H9 (cell line): ENCODE results near the gene TAS2R1. TPM values are rescaled to one million over a fixed set of nuclear protein-coding genes. Genes with fewer than 3 reads are reported as not detected.

Experiments used
- DNase-seq: peaks from one replicate; pipeline ENCODE4 v3.0.0-alpha.2; 2017
- H2AFZ ChIP-seq: one replicate; pipeline ENCODE4 v1.6.1; 2013; ENCODE audit warnings: mild to moderate bottlenecking, low read length, control low read depth, moderate library complexity
- H2AK5ac ChIP-seq: 2 replicates; pipeline ENCODE4 v1.6.1; 2013; ENCODE audit warnings: low read length, control low read depth, mixed read lengths; ENCODE audit not compliant: insufficient read length
- H2BK120ac ChIP-seq: one replicate; pipeline ENCODE4 v1.6.1; 2013; ENCODE audit warnings: low read depth, mild to moderate bottlenecking, low read length, control low read depth, inconsistent platforms; ENCODE audit not compliant: poor library complexity, severe bottlenecking
- H2BK12ac ChIP-seq: 2 replicates; pipeline ENCODE4 v1.6.1; 2013; ENCODE audit warnings: low read length, control low read depth, mixed read lengths, low read depth; ENCODE audit not compliant: insufficient read length
- H2BK15ac ChIP-seq: 2 replicates; pipeline ENCODE4 v1.6.1; 2013; ENCODE audit warnings: low read depth, low read length, control low read depth
- H2BK20ac ChIP-seq: one replicate; pipeline ENCODE4 v1.6.1; 2013; ENCODE audit warnings: low read depth, mild to moderate bottlenecking, low read length, control low read depth, inconsistent platforms; ENCODE audit not compliant: poor library complexity, severe bottlenecking
- H2BK5ac ChIP-seq: 2 replicates; pipeline ENCODE4 v1.6.1; 2013; ENCODE audit warnings: low read length, control low read depth, mixed read lengths; ENCODE audit not compliant: insufficient read length
- H3K14ac ChIP-seq: 2 replicates; pipeline ENCODE4 v1.6.1; 2013; ENCODE audit warnings: low read length, control low read depth; ENCODE audit not compliant: insufficient read depth
- H3K18ac ChIP-seq: 2 replicates; pipeline ENCODE4 v1.6.1; 2013; ENCODE audit warnings: low read depth, mild to moderate bottlenecking, mixed read lengths, low read length, control low read depth; ENCODE audit not compliant: insufficient read length
- H3K23ac ChIP-seq: 2 replicates; pipeline ENCODE4 v1.6.1; 2013; ENCODE audit warnings: low read length, control low read depth, mixed read lengths, low read depth; ENCODE audit not compliant: insufficient read length
- H3K23me2 ChIP-seq: 2 replicates; pipeline ENCODE4 v1.6.1; 2013; ENCODE audit warnings: low read depth, mild to moderate bottlenecking, mixed read lengths, low read length, control low read depth; ENCODE audit not compliant: insufficient read length, poor library complexity, severe bottlenecking
- H3K27ac ChIP-seq: 2 replicates; pipeline ENCODE4 v1.5.1; 2013; ENCODE audit warnings: low read length, control low read depth, mixed read lengths, low read depth; ENCODE audit not compliant: insufficient read length
- H3K27me3 ChIP-seq: 2 replicates; pipeline ENCODE4 v1.6.1; 2013; ENCODE audit warnings: low read length, control low read depth, inconsistent platforms; ENCODE audit not compliant: insufficient read depth
- H3K4ac ChIP-seq: 2 replicates; pipeline ENCODE4 v1.6.1; 2013; ENCODE audit warnings: low read depth, mild to moderate bottlenecking, control low read depth, inconsistent platforms, low read length, moderate library complexity
- H3K4me1 ChIP-seq: 2 replicates; pipeline ENCODE4 v1.6.1; 2013; ENCODE audit warnings: low read length, control low read depth, inconsistent platforms; ENCODE audit not compliant: insufficient read depth
- H3K4me2 ChIP-seq: 2 replicates; pipeline ENCODE4 v1.6.1; 2013; ENCODE audit warnings: low read length, control low read depth, mixed read lengths; ENCODE audit not compliant: insufficient read length, insufficient read depth
- H3K56ac ChIP-seq: 2 replicates; pipeline ENCODE4 v1.6.1; 2013; ENCODE audit warnings: low read depth, mild to moderate bottlenecking, mixed read lengths, low read length, control low read depth; ENCODE audit not compliant: insufficient read length
- H3K79me1 ChIP-seq: 2 replicates; pipeline ENCODE4 v1.6.1; 2013; ENCODE audit warnings: low read depth, mild to moderate bottlenecking, moderate library complexity, low read length, control low read depth, inconsistent platforms; ENCODE audit not compliant: insufficient read depth, poor library complexity, severe bottlenecking
- H3K79me2 ChIP-seq: 2 replicates; pipeline ENCODE4 v1.6.1; 2013; ENCODE audit warnings: low read length, control low read depth, inconsistent platforms; ENCODE audit not compliant: insufficient read depth
- H3K9ac ChIP-seq: 2 replicates; pipeline ENCODE4 v1.6.1; 2013; ENCODE audit warnings: low read length, control low read depth, mixed read lengths; ENCODE audit not compliant: insufficient read length; ENCODE audit errors: extremely low read depth
- H3K9me3 ChIP-seq: one replicate; pipeline ENCODE4 v1.6.1; 2013; ENCODE audit warnings: low read depth, low read length, inconsistent platforms; ENCODE audit not compliant: control insufficient read depth
- H3T11ph ChIP-seq: one replicate; pipeline ENCODE4 v1.6.1; 2013; ENCODE audit warnings: mild to moderate bottlenecking, low read length, control low read depth, inconsistent platforms
- H4K20me1 ChIP-seq: one replicate; pipeline ENCODE4 v1.6.1; 2013; ENCODE audit not compliant: control insufficient read depth, insufficient read length, insufficient read depth
- H4K5ac ChIP-seq: 2 replicates; pipeline ENCODE4 v1.6.1; 2013; ENCODE audit warnings: low read depth, mild to moderate bottlenecking, mixed read lengths, low read length, control low read depth; ENCODE audit not compliant: insufficient read length
- H4K8ac ChIP-seq: replicated peaks from 2 replicates; pipeline ENCODE4 v1.6.1; 2013; ENCODE audit warnings: low read length, control low read depth, mixed read lengths, low read depth; ENCODE audit not compliant: insufficient read length
- H4K91ac ChIP-seq: 2 replicates; pipeline ENCODE4 v1.6.1; 2013; ENCODE audit warnings: low read depth, mild to moderate bottlenecking, moderate library complexity, mixed read lengths, low read length, control low read depth; ENCODE audit not compliant: insufficient read length
- H3K27ac Mint-ChIP-seq, 3 experiments: 2 replicates in 2 of 3; 3 replicates in 1 of 3; pipeline ENCODE4 v1.8.0; 2020 to 2021; ENCODE audit warnings: mixed read lengths in 3 of 3, mild to moderate bottlenecking in 1 of 3, moderate library complexity in 1 of 3
- H3K27me3 Mint-ChIP-seq: 2 replicates; pipeline ENCODE4 v1.8.0; 2021; ENCODE audit warnings: low read depth, mild to moderate bottlenecking, moderate library complexity, mixed read lengths
- H3K36me3 Mint-ChIP-seq, 3 experiments: 2 replicates in 2 of 3; 3 replicates in 1 of 3; pipeline ENCODE4 v1.8.0; 2020 to 2021; ENCODE audit warnings: low read depth in 3 of 3, mixed read lengths in 3 of 3; ENCODE audit not compliant: insufficient read depth in 1 of 3
- H3K4me1 Mint-ChIP-seq, 2 experiments: 2 replicates each; pipeline ENCODE4 v1.8.0; 2020; ENCODE audit warnings: mixed read lengths in 2 of 2
- H3K4me3 Mint-ChIP-seq, 2 experiments: 2 replicates in 1 of 2; 3 replicates in 1 of 2; pipeline ENCODE4 v1.8.0; 2020 to 2021; ENCODE audit warnings: mild to moderate bottlenecking in 2 of 2, mixed read lengths in 2 of 2, moderate library complexity in 1 of 2
- H3K9me3 Mint-ChIP-seq, 2 experiments: 2 replicates in 1 of 2; 3 replicates in 1 of 2; pipeline ENCODE4 v1.8.0; 2020; ENCODE audit warnings: mild to moderate bottlenecking in 2 of 2, mixed read lengths in 2 of 2, moderate library complexity in 1 of 2
- CTCF ChIP-seq: fragments of 200-600 bp; sonication (generic); conservative IDR thresholded peaks from 3 replicates; pipeline ENCODE4 v1.8.0; 2021; ENCODE audit warnings: antibody characterized with exemption, mild to moderate bottlenecking
- WGBS: extraction: QIAGEN DNeasy Blood & Tissue Kit; methylation state at CpG from one replicate; pipeline ENCODE4 v1.1.7; 2013; ENCODE audit warnings: missing lambda C conversion rate, low lambda C conversion rate, mixed read lengths; ENCODE audit not compliant: insufficient read length; ENCODE audit errors: extremely low coverage; 5-methylcytosine and 5-hydroxymethylcytosine counted together
- total RNA-seq: library from RNA; stranded (reverse); gene quantifications from 2 replicates; pipeline ENCODE4 v1.2.1, GENCODE V29; 2021

The TAS2R1 gene
- total RNA-seq, 1 experiment from 2014 or later: not detected

DNA sequence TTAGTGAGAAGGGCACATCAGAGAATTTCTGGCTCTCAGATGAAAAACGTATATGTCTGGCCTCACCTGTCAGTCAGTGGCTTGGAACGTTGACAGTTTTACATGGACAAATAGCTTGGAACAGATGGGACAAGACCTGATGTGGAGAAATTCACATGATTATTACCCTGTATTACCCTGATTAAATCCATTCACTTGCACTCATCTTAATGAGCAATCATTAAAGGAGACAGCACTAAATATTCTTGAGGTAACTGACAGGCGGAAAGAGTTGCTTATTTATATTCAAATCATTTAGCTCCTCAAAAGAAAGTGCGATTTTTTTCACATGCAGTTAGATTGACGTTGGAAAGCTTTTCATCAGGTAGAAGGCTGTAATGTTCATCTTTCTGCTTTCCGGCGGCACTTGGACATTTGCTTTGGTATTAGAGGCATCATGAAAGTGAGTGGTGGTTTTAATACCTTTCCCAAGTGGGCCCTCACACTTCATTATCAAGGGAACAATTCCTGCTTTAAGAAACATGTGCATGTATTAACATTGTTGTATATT, 11.7 kb upstream of the TAS2R1 start:
- Mint-ChIP-seq H3K27ac (no peak overlapping the region), H3K36me3 (peaks cover 0 to 5% (median 0%) of the 10 kb centered on the region in 3 experiments; a peak in 1 of 7 replicates), H3K4me3 (no peak overlapping the region), H3K4me1 (no peaks in the 10 kb centered on the region; a peak in 1 of 4 replicates), H3K9me3 (peaks cover 3 to 5% of the 10 kb centered on the region in 2 experiments; a peak in 3 of 5 replicates), H3K27me3 (no peaks in the 10 kb centered on the region)
- no peak overlapping the region for H2BK20ac ChIP-seq
- no peak overlapping the region for H3T11ph ChIP-seq
- no peak overlapping the region for H2AK5ac ChIP-seq
- H3K27ac ChIP-seq: no peak overlapping the region
- no peak for TF ChIP-seq CTCF
- H3K23me2 ChIP-seq: no peaks in the 10 kb centered on the region
- DNase-seq: no peak
- no peaks in the 10 kb centered on the region for H3K79me2 ChIP-seq
- no peak overlapping the region for H4K91ac ChIP-seq
- H3K27me3 ChIP-seq: no peaks in the 10 kb centered on the region; the same call in 1 of the 2 replicates
- H3K9ac ChIP-seq: no peak overlapping the region
- no peaks in the 10 kb centered on the region for H4K20me1 ChIP-seq
- no peak overlapping the region for H3K23ac ChIP-seq
- H2BK12ac ChIP-seq: no peak overlapping the region
- H4K8ac ChIP-seq: no peak overlapping the region
- no CpG with 5 or more reads among the region's 7 CpGs for WGBS
- no peak overlapping the region for H3K56ac ChIP-seq
- no peak overlapping the region for H2BK5ac ChIP-seq
- H3K4me2 ChIP-seq: no peak overlapping the region
- no peak overlapping the region for H4K5ac ChIP-seq
- no peaks in the 10 kb centered on the region for H3K9me3 ChIP-seq
- H3K4ac ChIP-seq: no peak overlapping the region
- no peak overlapping the region for H2BK120ac ChIP-seq
- H2BK15ac ChIP-seq: no peak overlapping the region
- no peak overlapping the region for H2AFZ ChIP-seq
- no peak overlapping the region for H3K18ac ChIP-seq
- H3K4me1 ChIP-seq: no peaks in the 10 kb centered on the region
- no peaks in the 10 kb centered on the region for H3K79me1 ChIP-seq
- no peak overlapping the region for H3K14ac ChIP-seq
